ENCODE measurements around the gene IL22RA2. TPM values are rescaled to one million over a fixed set of nuclear protein-coding genes. Genes with fewer than 3 reads are reported as not detected.

The IL22RA2 gene
- total RNA-seq, 1 experiment from 2014 or later = not detected

- Histone ChIP-seq H3T11ph (ENCODE audit: low read length) (no peak overlapping the region), H2AK5ac (ENCODE audit: insufficient read length, low read length) (no peak overlapping the region), H2BK120ac (ENCODE audit: low read depth, low read length, poor library complexity, severe bottlenecking) (no peak overlapping the region), H2BK5ac (ENCODE audit: insufficient read length, low read length) (no peak overlapping the region), H4K5ac (ENCODE audit: insufficient read length, low read depth, low read length) (no peak overlapping the region), H2BK20ac (ENCODE audit: low read depth, low read length, poor library complexity, severe bottlenecking) (no peak overlapping the region), H2BK12ac (ENCODE audit: insufficient read length, low read depth, low read length) (no peak overlapping the region), H3K79me2 (ENCODE audit: insufficient read depth, low read length) (no peaks in the 10 kb centered on the region), H3K27me3 (ENCODE audit: insufficient read depth, low read length) (no peaks in the 10 kb centered on the region), H4K20me1 (ENCODE audit: control insufficient read depth, insufficient read depth, insufficient read length) (no peaks in the 10 kb centered on the region), H4K8ac (replicated peaks; ENCODE audit: insufficient read length, low read depth, low read length) (no peak overlapping the region), H3K18ac (ENCODE audit: insufficient read length, low read depth, low read length) (no peak overlapping the region), H2BK15ac (ENCODE audit: low read depth, low read length) (no peak overlapping the region), H3K9me3 (ENCODE audit: control insufficient read depth, low read depth, low read length) (peaks cover 17% of the 10 kb centered on the region), H3K56ac (ENCODE audit: insufficient read length, low read depth, low read length) (no peak overlapping the region), H3K4ac (ENCODE audit: low read depth, low read length) (no peak overlapping the region), H3K79me1 (ENCODE audit: insufficient read depth, low read depth, low read length, poor library complexity, severe bottlenecking) (no peaks in the 10 kb centered on the region), H3K4me1 (ENCODE audit: insufficient read depth, low read length) (no peaks in the 10 kb centered on the region), H3K23ac (ENCODE audit: insufficient read length, low read depth, low read length) (no peak overlapping the region), H3K27ac (ENCODE audit: insufficient read length, low read depth, low read length) (no peak overlapping the region), H3K4me2 (ENCODE audit: insufficient read depth, insufficient read length, low read length) (no peak overlapping the region), H2AFZ (ENCODE audit: low read length) (no peak overlapping the region), H3K9ac (ENCODE audit: extremely low read depth, insufficient read length, low read length) (no peak overlapping the region), H3K23me2 (ENCODE audit: insufficient read length, low read depth, low read length, poor library complexity, severe bottlenecking) (no peaks in the 10 kb centered on the region), H3K14ac (ENCODE audit: insufficient read depth, low read length) (no peak overlapping the region), H4K91ac (ENCODE audit: insufficient read length, low read depth, low read length) (no peak overlapping the region)
- no peak overlapping the region for H3K27ac Mint-ChIP-seq
- peaks cover 2% of the 10 kb centered on the region; the same call in 1 of the 2 replicates for H3K27me3 Mint-ChIP-seq (ENCODE audit: low read depth)
- H3K4me3 Mint-ChIP-seq = no peak overlapping the region; a peak in 1 of 5 replicates
- H3K36me3 Mint-ChIP-seq (ENCODE audit: insufficient read depth in 1 of 3, low read depth in 3 of 3) = peaks cover 18 to 41% (median 23%) of the 10 kb centered on the region in 3 experiments
- WGBS (ENCODE audit: extremely low coverage, insufficient read length, low lambda C conversion rate) = no CpG with 5 or more reads among the region's 2 CpGs
- H3K4me1 Mint-ChIP-seq = peaks cover 8 to 11% of the 10 kb centered on the region in 2 experiments
- TF ChIP-seq CTCF (conservative IDR thresholded peaks at IDR 0.05) = no peak
- DNase-seq = no peak
- peaks cover 42 to 47% of the 10 kb centered on the region in 2 experiments for H3K9me3 Mint-ChIP-seq
These were observed 51.9 kb downstream of the IL22RA2 start for GRCh38 chr6:137121401-137121997.
